SH-SY5Y (cell line): ENCODE results near the gene COMMD6.

Experiments
- GATA2 ChIP-seq: IDR thresholded peaks from 2 replicates; pipeline ENCODE4 v1.6.1; 2011; ENCODE audit warnings: mild to moderate bottlenecking, low read depth, low read length
- GATA3 ChIP-seq: IDR thresholded peaks from 2 replicates; pipeline ENCODE4 v1.6.1; 2011; ENCODE audit warnings: low read depth, mild to moderate bottlenecking, low read length, moderate library complexity

DNA sequence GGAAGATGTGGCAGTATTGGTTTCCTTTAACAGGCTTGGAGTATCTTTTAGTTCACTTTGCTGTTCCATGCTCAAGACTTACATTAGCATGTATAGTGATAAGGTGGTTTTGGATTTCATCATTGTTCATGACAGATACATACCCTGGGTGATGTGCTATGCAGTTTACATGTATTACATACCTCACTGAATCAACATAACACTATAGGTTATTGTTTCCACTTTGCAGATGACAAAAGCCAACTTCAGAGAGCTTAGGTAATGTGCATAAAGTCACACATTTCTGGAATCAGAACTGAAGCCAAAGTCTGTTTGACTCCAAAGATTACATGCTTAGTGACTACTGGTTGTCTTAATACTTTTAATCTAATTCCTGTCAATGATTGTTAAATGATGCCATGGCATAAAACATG, 7.1 kb downstream of the COMMD6 start:
- TF ChIP-seq GATA2 (no peak), GATA3 (no peak)
